OCI-LY7 (cell line): ENCODE results near the gene KRTAP5-4. TPM values are rescaled to one million over a fixed set of nuclear protein-coding genes. Genes with fewer than 3 reads are reported as not detected.

Source experiments
- BruUV-seq: library from RNA; stranded (reverse); fragments of 400-500 nt; replicated peaks from 2 replicates; lab custom pipeline; 2021; lab: Mats Ljungman, UMichigan
- CTCF ChIA-PET: fragments of 300-600 bp; sonication (Branson Sonifier 250); formaldehyde crosslinking; loops from one replicate; lab custom pipeline; 2022; ENCODE audit warnings: antibody characterized with exemption; ENCODE audit not compliant: unreplicated experiment; lab: Charles Lee
- POLR2A ChIA-PET: fragments of 300-600 bp; sonication (Branson Sonifier 250); formaldehyde crosslinking; loops from one replicate; lab custom pipeline; 2022; ENCODE audit warnings: antibody characterized with exemption; lab: Charles Lee
- DNase-seq: peaks from one replicate; pipeline ENCODE4 v3.0.0-alpha.2; 2015; ENCODE audit warnings: low spot score
- H2AFZ ChIP-seq: fragments of 200-600 bp; sonication (generic), shearing (Covaris generic); 2 replicates; pipeline ENCODE4 v1.6.1; 2014; ENCODE audit warnings: mild to moderate bottlenecking, antibody characterized with exemption, low read length, moderate library complexity
- H3K27ac ChIP-seq: fragments of 200-600 bp; sonication (generic); 2 replicates; pipeline ENCODE4 v1.5.1; 2014; ENCODE audit warnings: mixed run types, low read depth, mild to moderate bottlenecking, moderate library complexity, low read length, inconsistent platforms; ENCODE audit not compliant: poor library complexity, severe bottlenecking
- H3K36me3 ChIP-seq: fragments of 200-600 bp; sonication (generic); 2 replicates; pipeline ENCODE4 v1.6.1; 2014; ENCODE audit warnings: mild to moderate bottlenecking, antibody characterized with exemption, low read length, moderate library complexity, mixed read lengths; ENCODE audit not compliant: insufficient read depth
- H3K4me1 ChIP-seq: fragments of 200-600 bp; sonication (generic); 2 replicates; pipeline ENCODE4 v1.5.1; 2014; ENCODE audit warnings: mild to moderate bottlenecking, low read length; ENCODE audit not compliant: insufficient read depth, poor library complexity, severe bottlenecking
- H3K4me2 ChIP-seq: fragments of 200-600 bp; sonication (generic); 2 replicates; pipeline ENCODE4 v1.6.1; 2014; ENCODE audit warnings: mild to moderate bottlenecking, low read length
- H3K4me3 ChIP-seq: fragments of 200-600 bp; sonication (generic); 2 replicates; pipeline ENCODE4 v1.5.1; 2014; ENCODE audit warnings: mild to moderate bottlenecking, low read depth, low read length; ENCODE audit not compliant: poor library complexity, severe bottlenecking
- H3K79me2 ChIP-seq: fragments of 200-600 bp; sonication (generic); 2 replicates; pipeline ENCODE4 v1.6.1; 2016; ENCODE audit warnings: low read depth, mild to moderate bottlenecking, low read length, moderate library complexity, mixed read lengths; ENCODE audit not compliant: insufficient read depth
- H3K9me2 ChIP-seq: fragments of 200-600 bp; sonication (generic); 2 replicates; pipeline ENCODE4 v1.6.1; 2016; ENCODE audit warnings: mild to moderate bottlenecking, low read length, mixed read lengths; ENCODE audit not compliant: insufficient read depth
- H3K9me3 ChIP-seq: fragments of 200-600 bp; sonication (generic); 2 replicates; pipeline ENCODE4 v1.6.1; 2014; ENCODE audit warnings: mild to moderate bottlenecking, mixed run types, low read length, mixed read lengths
- H4K20me1 ChIP-seq: fragments of 200-600 bp; sonication (generic); 2 replicates; pipeline ENCODE4 v1.6.1; 2014; ENCODE audit warnings: mild to moderate bottlenecking, antibody characterized with exemption, low read length, moderate library complexity, mixed read lengths; ENCODE audit not compliant: insufficient read depth
- CTCF ChIP-seq: fragments of 200-600 bp; sonication (generic); conservative IDR thresholded peaks from 2 replicates; pipeline ENCODE4 v1.5.1; 2014; ENCODE audit warnings: mild to moderate bottlenecking, antibody characterized with exemption, low read length, moderate library complexity, mixed read lengths
- EZH2phosphoT487 ChIP-seq: fragments of 200-600 bp; sonication (generic); IDR thresholded peaks from 2 replicates; pipeline ENCODE4 v1.6.1; 2018; ENCODE audit warnings: low read depth, borderline replicate concordance, mild to moderate bottlenecking, mixed run types, antibody characterized with exemption, low read length, moderate library complexity, mixed read lengths
- intact Hi-C: fragments of 100-400 bp; cut with micrococcal nuclease; formaldehyde crosslinking; loops from one replicate; pipeline ENCODE4 v1.10.0; 2022; ENCODE audit not compliant: unreplicated experiment
- total RNA-seq, 2 experiments: library from RNA; depleted of rRNA in 1 of 2; stranded (reverse); fragments of >200 nt in 1 of 2; shearing (Covaris generic) in 1 of 2; gene quantifications; 2 replicates each; pipeline ENCODE4 v1.2.3, GENCODE V29; 2014 to 2022

Gene KRTAP5-4
- total RNA-seq, 2 experiments from 2014 or later, result not detected

- Histone ChIP-seq H3K4me3 (no peak overlapping the region), H3K9me2 (no peaks in the 10 kb centered on the region), H3K9me3 (no peaks in the 10 kb centered on the region), H3K36me3 (no peaks in the 10 kb centered on the region), H3K4me2 (no peak overlapping the region), H3K27ac (no peak overlapping the region), H2AFZ (no peak overlapping the region), H3K79me2 (no peaks in the 10 kb centered on the region), H3K4me1 (no peaks in the 10 kb centered on the region), H4K20me1 (no peaks in the 10 kb centered on the region)
- TF ChIP-seq CTCF (peak; percentile 92), EZH2phosphoT487 (no peak)
- CTCF ChIA-PET, result no interaction called here
- POLR2A ChIA-PET, result no interaction called here
- peak; percentile 32 for DNase-seq
- intact Hi-C loops, result no loop called here
- BruUV-seq, result no TSS peak
Observed at GRCh38 chr11:1640076-1640946, 18.4 kb upstream of the KRTAP5-4 start.

GRCh38 chr11:1639666-1640065 lies 17.7 kb upstream of the KRTAP5-4 start:
- POLR2A ChIA-PET, result no interaction called here

More at GRCh38 chr11:1639666-1640065, 17.7 kb upstream of the KRTAP5-4 start:
- intact Hi-C loops, result no loop called here
- DNase-seq, result no peak
- no peak for TF ChIP-seq CTCF
- TF ChIP-seq EZH2phosphoT487, result no peak
- H3K9me2 ChIP-seq, result no peaks in the 10 kb centered on the region
- no TSS peak for BruUV-seq
- H3K9me3 ChIP-seq, result no peaks in the 10 kb centered on the region
- H3K4me3 ChIP-seq, result no peak overlapping the region
- no peak overlapping the region for H2AFZ ChIP-seq
- H4K20me1 ChIP-seq, result no peaks in the 10 kb centered on the region
- no peaks in the 10 kb centered on the region for H3K36me3 ChIP-seq
- no peaks in the 10 kb centered on the region for H3K4me1 ChIP-seq
- no peak overlapping the region for H3K4me2 ChIP-seq
- CTCF ChIA-PET, result no interaction called here
- no peak overlapping the region for H3K27ac ChIP-seq
- H3K79me2 ChIP-seq, result no peaks in the 10 kb centered on the region
